Measurements from ENCODE around the gene XPC.

DNA sequence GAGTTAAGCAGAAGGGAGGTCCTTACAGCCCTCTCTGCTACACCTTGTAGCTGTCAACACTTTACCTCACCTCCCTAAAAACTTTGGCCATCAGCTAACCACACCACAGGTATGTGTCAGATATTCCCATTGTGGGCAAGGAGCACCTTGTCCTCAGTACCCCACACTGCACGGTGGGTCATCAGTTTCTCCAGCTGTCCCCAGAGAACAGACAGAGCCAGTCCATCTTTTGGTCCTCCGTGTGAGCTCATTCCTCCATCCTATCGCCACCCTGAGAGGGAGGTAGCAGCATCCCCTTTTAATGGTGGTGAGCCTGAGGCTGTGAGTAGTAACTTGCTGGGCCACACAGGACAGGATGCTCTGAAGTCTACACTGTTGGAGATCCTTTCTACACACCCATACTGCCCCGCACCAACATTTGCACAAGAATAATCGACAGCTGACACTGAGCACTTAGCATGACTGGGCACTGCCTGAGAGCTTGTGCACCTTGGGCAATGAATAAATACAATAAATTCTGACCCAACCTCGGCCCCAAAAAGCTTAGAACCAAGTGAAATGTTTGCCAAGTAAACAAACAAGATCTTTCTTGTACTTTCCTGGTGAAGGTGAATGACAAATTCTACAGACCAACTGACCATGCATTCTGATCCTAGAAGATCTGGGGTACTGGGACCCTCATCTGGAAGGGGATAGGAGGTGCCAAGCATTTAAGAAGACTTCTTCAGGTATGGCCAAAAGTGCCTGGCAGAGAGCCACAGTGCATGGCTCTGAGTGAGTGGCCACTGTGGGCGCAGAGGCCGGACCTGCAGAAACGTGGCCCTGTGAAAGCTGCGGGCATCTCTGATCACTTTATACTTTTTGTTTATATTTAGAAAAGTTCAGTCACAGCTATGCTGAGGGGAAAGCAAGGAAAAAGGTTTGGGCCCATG is 60.7 kb downstream of the XPC start:
- TF ChIP-seq POLR2AphosphoS5 (IDR thresholded peaks at IDR 0.05; ENCODE audit: low read depth, low read length) (no peak), POLR2A (IDR thresholded peaks at IDR 0.05; ENCODE audit: low read depth, low read length) (no peak), TAF1 (IDR thresholded peaks at IDR 0.05; ENCODE audit: borderline replicate concordance, low read depth, low read length) (no peak)

Data from GM12892 (cell line).